K562 (cell line): Measurements from ENCODE around the gene PRR5.

Experiments used
- ETV1 ChIP-seq: fragments of 450-650 bp; conservative IDR thresholded peaks from 2 replicates; pipeline ENCODE4 v1.6.1; 2016; ENCODE audit warnings: missing genetic modification characterization, control low read depth, low read depth, missing compliant biosample characterization
- GABPA ChIP-seq: fragments of 200-800 bp; sonication (Bioruptor generic); conservative IDR thresholded peaks from 2 replicates; pipeline ENCODE4 v1.6.1; 2016; ENCODE audit warnings: low read depth, missing genetic modification characterization, missing compliant biosample characterization
- MEF2D ChIP-seq: conservative IDR thresholded peaks from 2 replicates; pipeline ENCODE4 v1.6.1; 2016; ENCODE audit warnings: low read depth, missing genetic modification characterization, missing compliant biosample characterization
- PML ChIP-seq: IDR thresholded peaks from 2 replicates; pipeline ENCODE4 v1.6.1; 2012; ENCODE audit warnings: low read length, inconsistent platforms
- TEAD4 ChIP-seq, 2 experiments: sonication (generic) in 1 of 2; formaldehyde crosslinking in 1 of 2; IDR thresholded peaks; 2 replicates each; pipeline versions ENCODE4 v1.6.1 to v1.8.0; 2012 to 2022; ENCODE audit warnings: borderline replicate concordance in 1 of 2, inconsistent platforms in 1 of 2, low read length in 1 of 2, mild to moderate bottlenecking in 1 of 2, missing genetic modification reagents in 1 of 2
- TF ChIP-seq, protein P1 (sequence below): fragments of 200-600 bp; sonication (generic); IDR thresholded peaks from one replicate; pipeline ENCODE4 v1.6.1; 2012; ENCODE audit warnings: mild to moderate bottlenecking, low read depth, low read length, inconsistent platforms
- TF ChIP-seq, protein P2 (sequence below): sonication (generic); formaldehyde crosslinking; IDR thresholded peaks from 2 replicates; pipeline ENCODE4 v1.8.1; 2023; ENCODE audit warnings: mild to moderate bottlenecking, missing genetic modification reagents, moderate library complexity

DNA sequence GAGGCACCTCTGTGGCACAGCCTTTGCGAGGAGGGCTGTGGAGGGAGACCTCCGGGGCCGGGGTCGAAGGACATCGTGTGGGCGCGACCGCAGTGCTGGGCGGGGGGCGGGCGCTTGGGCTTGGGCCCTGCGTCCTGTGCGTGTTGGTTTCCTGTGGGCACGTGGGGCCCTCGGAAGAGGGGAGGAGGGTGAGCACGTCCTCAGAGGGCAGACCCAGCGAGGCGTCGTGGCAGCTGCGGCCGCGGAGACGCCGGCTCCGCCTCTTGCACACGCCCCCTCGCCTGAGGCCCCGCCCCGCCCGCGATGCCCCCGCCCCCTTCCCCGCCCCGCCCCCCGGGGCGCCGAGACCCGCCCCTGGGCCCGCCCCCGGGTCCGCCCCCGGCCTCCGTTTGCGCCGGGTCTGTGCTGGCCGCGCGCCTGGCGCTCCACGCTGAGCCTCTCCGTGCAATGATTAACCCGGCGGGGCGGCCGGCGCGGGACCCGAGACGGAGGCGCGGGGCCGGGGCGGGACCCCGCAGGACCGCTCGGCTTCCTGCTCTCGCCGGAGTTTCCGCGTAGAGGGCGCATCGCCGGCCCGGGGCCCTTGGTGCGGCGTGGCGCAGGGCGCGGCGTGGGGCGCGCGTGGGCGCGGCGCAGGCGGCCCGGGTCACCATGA, at the start of gene PRR5:
- no peak for TF ChIP-seq GABPA (tag)
- no peak for TF ChIP-seq TEAD4 (IDR thresholded peaks at IDR 0.05; ENCODE audit: low read length)
- TF ChIP-seq TEAD4 (CRISPR knock-in tag; IDR thresholded peaks at IDR 0.05; ENCODE audit: borderline replicate concordance) = no peak
- TF ChIP-seq, protein P1, sequence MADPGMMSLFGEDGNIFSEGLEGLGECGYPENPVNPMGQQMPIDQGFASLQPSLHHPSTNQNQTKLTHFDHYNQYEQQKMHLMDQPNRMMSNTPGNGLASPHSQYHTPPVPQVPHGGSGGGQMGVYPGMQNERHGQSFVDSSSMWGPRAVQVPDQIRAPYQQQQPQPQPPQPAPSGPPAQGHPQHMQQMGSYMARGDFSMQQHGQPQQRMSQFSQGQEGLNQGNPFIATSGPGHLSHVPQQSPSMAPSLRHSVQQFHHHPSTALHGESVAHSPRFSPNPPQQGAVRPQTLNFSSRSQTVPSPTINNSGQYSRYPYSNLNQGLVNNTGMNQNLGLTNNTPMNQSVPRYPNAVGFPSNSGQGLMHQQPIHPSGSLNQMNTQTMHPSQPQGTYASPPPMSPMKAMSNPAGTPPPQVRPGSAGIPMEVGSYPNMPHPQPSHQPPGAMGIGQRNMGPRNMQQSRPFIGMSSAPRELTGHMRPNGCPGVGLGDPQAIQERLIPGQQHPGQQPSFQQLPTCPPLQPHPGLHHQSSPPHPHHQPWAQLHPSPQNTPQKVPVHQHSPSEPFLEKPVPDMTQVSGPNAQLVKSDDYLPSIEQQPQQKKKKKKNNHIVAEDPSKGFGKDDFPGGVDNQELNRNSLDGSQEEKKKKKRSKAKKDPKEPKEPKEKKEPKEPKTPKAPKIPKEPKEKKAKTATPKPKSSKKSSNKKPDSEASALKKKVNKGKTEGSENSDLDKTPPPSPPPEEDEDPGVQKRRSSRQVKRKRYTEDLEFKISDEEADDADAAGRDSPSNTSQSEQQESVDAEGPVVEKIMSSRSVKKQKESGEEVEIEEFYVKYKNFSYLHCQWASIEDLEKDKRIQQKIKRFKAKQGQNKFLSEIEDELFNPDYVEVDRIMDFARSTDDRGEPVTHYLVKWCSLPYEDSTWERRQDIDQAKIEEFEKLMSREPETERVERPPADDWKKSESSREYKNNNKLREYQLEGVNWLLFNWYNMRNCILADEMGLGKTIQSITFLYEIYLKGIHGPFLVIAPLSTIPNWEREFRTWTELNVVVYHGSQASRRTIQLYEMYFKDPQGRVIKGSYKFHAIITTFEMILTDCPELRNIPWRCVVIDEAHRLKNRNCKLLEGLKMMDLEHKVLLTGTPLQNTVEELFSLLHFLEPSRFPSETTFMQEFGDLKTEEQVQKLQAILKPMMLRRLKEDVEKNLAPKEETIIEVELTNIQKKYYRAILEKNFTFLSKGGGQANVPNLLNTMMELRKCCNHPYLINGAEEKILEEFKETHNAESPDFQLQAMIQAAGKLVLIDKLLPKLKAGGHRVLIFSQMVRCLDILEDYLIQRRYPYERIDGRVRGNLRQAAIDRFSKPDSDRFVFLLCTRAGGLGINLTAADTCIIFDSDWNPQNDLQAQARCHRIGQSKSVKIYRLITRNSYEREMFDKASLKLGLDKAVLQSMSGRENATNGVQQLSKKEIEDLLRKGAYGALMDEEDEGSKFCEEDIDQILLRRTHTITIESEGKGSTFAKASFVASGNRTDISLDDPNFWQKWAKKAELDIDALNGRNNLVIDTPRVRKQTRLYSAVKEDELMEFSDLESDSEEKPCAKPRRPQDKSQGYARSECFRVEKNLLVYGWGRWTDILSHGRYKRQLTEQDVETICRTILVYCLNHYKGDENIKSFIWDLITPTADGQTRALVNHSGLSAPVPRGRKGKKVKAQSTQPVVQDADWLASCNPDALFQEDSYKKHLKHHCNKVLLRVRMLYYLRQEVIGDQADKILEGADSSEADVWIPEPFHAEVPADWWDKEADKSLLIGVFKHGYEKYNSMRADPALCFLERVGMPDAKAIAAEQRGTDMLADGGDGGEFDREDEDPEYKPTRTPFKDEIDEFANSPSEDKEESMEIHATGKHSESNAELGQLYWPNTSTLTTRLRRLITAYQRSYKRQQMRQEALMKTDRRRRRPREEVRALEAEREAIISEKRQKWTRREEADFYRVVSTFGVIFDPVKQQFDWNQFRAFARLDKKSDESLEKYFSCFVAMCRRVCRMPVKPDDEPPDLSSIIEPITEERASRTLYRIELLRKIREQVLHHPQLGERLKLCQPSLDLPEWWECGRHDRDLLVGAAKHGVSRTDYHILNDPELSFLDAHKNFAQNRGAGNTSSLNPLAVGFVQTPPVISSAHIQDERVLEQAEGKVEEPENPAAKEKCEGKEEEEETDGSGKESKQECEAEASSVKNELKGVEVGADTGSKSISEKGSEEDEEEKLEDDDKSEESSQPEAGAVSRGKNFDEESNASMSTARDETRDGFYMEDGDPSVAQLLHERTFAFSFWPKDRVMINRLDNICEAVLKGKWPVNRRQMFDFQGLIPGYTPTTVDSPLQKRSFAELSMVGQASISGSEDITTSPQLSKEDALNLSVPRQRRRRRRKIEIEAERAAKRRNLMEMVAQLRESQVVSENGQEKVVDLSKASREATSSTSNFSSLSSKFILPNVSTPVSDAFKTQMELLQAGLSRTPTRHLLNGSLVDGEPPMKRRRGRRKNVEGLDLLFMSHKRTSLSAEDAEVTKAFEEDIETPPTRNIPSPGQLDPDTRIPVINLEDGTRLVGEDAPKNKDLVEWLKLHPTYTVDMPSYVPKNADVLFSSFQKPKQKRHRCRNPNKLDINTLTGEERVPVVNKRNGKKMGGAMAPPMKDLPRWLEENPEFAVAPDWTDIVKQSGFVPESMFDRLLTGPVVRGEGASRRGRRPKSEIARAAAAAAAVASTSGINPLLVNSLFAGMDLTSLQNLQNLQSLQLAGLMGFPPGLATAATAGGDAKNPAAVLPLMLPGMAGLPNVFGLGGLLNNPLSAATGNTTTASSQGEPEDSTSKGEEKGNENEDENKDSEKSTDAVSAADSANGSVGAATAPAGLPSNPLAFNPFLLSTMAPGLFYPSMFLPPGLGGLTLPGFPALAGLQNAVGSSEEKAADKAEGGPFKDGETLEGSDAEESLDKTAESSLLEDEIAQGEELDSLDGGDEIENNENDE = no peak
- TF ChIP-seq, protein P2, sequence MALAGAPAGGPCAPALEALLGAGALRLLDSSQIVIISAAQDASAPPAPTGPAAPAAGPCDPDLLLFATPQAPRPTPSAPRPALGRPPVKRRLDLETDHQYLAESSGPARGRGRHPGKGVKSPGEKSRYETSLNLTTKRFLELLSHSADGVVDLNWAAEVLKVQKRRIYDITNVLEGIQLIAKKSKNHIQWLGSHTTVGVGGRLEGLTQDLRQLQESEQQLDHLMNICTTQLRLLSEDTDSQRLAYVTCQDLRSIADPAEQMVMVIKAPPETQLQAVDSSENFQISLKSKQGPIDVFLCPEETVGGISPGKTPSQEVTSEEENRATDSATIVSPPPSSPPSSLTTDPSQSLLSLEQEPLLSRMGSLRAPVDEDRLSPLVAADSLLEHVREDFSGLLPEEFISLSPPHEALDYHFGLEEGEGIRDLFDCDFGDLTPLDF (CRISPR knock-in tag) = no peak
- TF ChIP-seq ETV1 = no peak
- TF ChIP-seq PML = no peak
- TF ChIP-seq MEF2D = no peak
